Mucosa of stomach (tissue), 1 donor: Measurements from ENCODE around the gene OR4K2.

Experiments used
- H3K27me3 ChIP-seq: one replicate; pipeline ENCODE4 v1.7.0; 2013; ENCODE audit warnings: mild to moderate bottlenecking, low read length; ENCODE audit not compliant: control insufficient read depth, insufficient read depth
- H3K36me3 ChIP-seq: one replicate; pipeline ENCODE4 v1.7.0; 2013; ENCODE audit warnings: low read length; ENCODE audit not compliant: control insufficient read depth, insufficient read depth
- H3K4me1 ChIP-seq: one replicate; pipeline ENCODE4 v1.7.0; 2013; ENCODE audit warnings: mild to moderate bottlenecking, low read length; ENCODE audit not compliant: control insufficient read depth, insufficient read depth
- H3K4me3 ChIP-seq: one replicate; pipeline ENCODE4 v1.7.0; 2013; ENCODE audit warnings: low read length
- H3K9ac ChIP-seq: one replicate; pipeline ENCODE4 v1.7.0; 2013; ENCODE audit warnings: mild to moderate bottlenecking, low read length, moderate library complexity
- H3K9me3 ChIP-seq: one replicate; pipeline ENCODE4 v1.7.0; 2013; ENCODE audit warnings: mild to moderate bottlenecking, low read length, moderate library complexity; ENCODE audit not compliant: control insufficient read depth
- donor health status: Pancreatic carcinoma.

Gene OR4K2

DNA sequence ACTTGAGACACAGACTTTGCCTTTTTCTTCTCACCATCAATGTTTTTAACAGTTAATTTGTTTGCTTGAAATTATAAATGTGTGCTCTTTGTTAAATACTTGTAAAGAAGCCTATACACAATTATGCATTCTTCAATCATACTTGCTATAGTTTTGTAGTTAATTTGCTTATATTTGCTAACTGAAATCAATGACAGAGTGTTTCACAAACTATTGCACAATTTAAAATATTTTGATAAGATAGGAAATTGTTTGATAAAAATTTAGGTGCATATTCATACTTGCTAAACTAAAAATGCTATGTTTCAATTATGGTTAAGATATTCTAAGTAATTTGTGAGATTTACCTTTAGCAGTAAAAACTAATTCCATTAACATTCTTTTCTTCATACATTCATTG, 31.7 kb downstream of the OR4K2 start:
- Histone ChIP-seq H3K9me3 (no peaks in the 10 kb centered on the region), H3K36me3 (no peaks in the 10 kb centered on the region), H3K4me1 (no peaks in the 10 kb centered on the region), H3K9ac (no peak overlapping the region), H3K4me3 (no peak overlapping the region), H3K27me3 (no peaks in the 10 kb centered on the region)

DNA sequence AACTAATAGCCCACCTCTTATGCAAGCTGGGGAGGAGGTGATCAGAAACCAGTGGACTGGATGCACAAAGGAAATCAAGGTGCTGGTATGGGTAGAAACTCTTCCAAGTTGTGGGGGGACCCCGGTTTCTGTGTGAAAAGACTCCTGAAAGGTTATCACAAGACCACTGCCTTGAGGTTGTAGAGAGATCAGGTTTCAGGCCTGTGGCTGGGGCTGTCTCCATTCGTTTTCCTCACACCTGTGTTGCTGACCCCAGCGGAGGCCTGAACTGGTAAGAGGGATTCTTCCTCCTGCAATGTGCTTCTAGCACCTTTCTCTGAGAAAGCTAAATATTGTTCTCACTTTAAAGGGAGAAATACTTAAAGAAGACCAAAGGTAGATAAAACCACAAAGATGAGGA, 36.2 kb downstream of the OR4K2 start:
- Histone ChIP-seq H3K9ac (no peak overlapping the region), H3K9me3 (no peaks in the 10 kb centered on the region), H3K36me3 (no peaks in the 10 kb centered on the region), H3K4me3 (no peak overlapping the region), H3K4me1 (no peaks in the 10 kb centered on the region), H3K27me3 (no peaks in the 10 kb centered on the region)

DNA sequence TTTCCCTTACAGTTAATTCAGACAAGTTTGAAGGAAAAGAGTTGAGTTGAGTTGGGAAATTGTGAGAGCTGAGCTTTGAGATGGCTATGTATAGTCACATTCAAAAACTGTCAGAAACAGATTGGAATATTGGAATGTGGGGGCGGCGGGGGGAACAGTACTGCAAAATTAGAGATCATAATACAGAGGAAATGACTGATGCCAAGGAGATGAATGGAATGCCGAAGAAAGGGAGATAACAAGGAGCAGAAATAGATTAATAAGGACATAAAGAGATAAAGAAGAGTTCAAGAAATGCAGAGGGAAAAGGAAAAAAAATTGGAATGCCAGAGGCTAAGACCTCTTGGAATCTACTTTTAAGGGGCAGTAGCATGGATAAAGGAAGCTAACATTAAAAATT, 42.3 kb downstream of the OR4K2 start:
- Histone ChIP-seq H3K27me3 (no peaks in the 10 kb centered on the region), H3K4me3 (no peak overlapping the region), H3K9me3 (no peaks in the 10 kb centered on the region), H3K4me1 (no peaks in the 10 kb centered on the region), H3K9ac (no peak overlapping the region), H3K36me3 (no peaks in the 10 kb centered on the region)

DNA sequence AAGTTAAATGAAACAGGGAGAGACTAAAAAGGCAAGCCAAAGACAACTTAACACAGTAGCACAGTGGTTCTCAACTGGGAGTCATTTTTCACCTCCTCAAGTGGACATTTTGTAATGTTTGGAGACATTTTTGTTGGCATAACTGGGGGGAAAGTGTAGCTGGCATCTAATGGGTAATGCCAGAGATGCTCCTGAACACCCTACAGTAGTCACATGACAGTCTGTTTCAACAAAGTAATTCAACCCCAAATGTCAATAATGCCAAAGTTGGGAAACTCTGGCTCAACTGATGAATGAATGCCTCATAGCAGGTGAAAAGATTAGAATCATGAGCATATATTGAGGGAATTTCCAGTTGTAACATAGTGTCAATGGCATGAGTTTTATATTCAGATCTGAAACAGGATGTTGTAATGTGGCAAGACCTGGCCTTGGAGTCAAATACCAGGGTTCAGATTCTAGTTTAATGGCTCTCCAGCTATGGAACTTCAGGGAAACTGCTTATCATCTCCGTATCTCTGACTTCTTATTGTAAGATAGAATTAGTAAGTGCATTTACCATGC, 43.1 kb downstream of the OR4K2 start:
- no peaks in the 10 kb centered on the region for H3K27me3 ChIP-seq
- no peaks in the 10 kb centered on the region for H3K4me1 ChIP-seq
- no peaks in the 10 kb centered on the region for H3K9me3 ChIP-seq
- H3K36me3 ChIP-seq = no peaks in the 10 kb centered on the region
- no peak overlapping the region for H3K9ac ChIP-seq
- no peak overlapping the region for H3K4me3 ChIP-seq

DNA sequence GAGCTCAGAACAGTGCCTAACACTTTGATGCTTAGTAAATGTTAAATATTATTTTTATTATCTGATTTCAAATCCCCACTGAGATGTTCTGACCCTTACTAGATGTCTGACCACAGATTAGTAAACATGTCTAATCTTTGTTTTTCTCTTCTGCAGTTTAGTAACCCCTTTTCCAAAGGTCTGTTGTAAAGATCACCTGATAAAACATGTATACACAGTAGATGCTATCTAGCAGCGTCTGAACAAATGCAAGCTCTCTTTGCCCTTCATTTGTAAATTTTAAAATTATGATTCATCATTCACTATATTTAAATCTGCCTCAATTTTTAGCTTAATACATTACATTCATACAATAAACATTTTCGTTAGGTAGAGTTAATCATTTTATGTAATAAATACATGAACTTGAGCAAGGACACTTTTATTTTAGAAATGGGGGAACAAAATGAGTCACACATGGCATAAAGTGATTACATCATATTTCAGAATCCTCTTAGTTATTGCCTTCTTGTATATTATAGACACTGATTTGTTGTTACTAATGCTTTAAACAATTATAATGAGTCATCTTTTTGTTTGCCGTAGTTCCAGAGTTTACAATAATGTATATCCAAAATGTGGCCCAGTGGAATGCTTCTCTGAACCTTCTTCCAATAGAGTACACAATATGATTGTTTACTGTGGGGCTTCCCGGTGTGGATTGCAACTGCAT, 43.8 kb downstream of the OR4K2 start:
- no peak overlapping the region for H3K4me3 ChIP-seq

DNA sequence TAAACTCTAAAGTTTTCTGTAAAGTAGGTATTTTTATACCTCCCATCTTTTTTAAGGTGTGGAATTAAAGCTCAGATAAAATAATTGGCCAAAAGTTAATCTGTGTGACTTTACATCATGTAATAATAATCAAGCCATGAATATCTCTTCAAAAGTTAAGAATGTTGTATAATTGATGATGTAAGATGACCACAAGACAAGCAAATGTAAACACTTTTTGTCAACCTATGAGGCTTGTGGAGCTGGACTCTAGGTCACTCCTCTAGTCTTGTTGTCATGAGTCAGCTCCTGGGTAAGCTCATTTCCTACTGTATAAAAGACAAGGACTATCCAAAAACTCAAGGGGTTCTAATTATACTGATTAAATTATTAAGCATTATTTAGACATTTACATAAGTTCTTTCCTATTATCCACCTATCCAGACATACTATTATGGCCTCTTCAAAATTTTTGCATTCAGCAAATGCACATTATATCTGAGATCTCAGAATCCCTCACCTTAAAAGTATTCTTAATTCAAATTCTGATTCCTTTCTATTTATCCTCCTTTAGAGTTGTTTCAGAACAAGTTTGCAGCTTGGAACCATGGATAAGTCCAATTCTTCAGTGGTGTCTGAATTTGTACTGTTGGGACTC, 45.2 kb downstream of the OR4K2 start, which contains the start of gene OR4K5:
TSS of gene OR4K5 (plus strand) at position 587 of the 637 bp plus-strand sequence. CDS start at position 587, 0 bp downstream.
- no peaks in the 10 kb centered on the region for H3K36me3 ChIP-seq
- no peaks in the 10 kb centered on the region for H3K27me3 ChIP-seq
- no peak within 1 kb of the TSS for H3K9ac ChIP-seq
- no peaks in the 10 kb centered on the region for H3K9me3 ChIP-seq
- H3K4me1 ChIP-seq = no peaks in the 10 kb centered on the region
- no peak within 1 kb of the TSS for H3K4me3 ChIP-seq

More for the DNA sequence above, 43.8 kb downstream of the OR4K2 start:
- no peak overlapping the region for H3K9ac ChIP-seq
- H3K27me3 ChIP-seq = no peaks in the 10 kb centered on the region
- no peaks in the 10 kb centered on the region for H3K36me3 ChIP-seq
- H3K9me3 ChIP-seq = no peaks in the 10 kb centered on the region
- no peaks in the 10 kb centered on the region for H3K4me1 ChIP-seq

DNA sequence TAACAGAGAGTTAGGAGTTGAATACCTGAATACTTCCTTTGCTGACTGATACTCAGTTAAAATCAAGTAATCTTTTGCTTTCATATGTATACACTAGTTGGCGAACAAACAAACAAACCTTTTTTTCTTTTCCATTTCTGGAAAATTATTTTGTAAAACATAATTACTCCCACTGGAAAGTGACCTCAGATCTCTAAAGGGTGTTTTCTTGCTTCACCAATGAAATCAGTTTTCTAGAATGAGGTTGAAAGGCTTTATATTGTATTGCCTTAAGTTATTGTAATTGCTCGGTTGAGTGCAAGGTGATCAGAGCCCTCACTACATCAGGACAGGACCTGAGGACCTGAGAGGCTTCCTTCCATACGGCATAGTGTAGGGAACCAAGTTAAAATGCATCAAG, 55.7 kb downstream of the OR4K2 start, which contains the start of gene OR4K1:
TSS of gene OR4K1 (plus strand) at position 301 of the 400 bp plus-strand sequence. CDS start 4,750 bp downstream, outside the sequence.
- Histone ChIP-seq H3K9me3 (no peaks in the 10 kb centered on the region), H3K9ac (no peak within 1 kb of the TSS), H3K4me1 (no peaks in the 10 kb centered on the region), H3K27me3 (no peaks in the 10 kb centered on the region), H3K36me3 (no peaks in the 10 kb centered on the region), H3K4me3 (no peak within 1 kb of the TSS)
